ENCODE results near the gene ETV6. TPM values are rescaled to one million over a fixed set of nuclear protein-coding genes. Genes with fewer than 3 reads are reported as not detected.

ETV6 gene
- total and polyA plus RNA-seq, 2 experiments from 2014 or later, result 9.1 to 11.9 TPM

- Histone ChIP-seq H3K27me3 (no peaks in the 10 kb centered on the region), H3K36me3 (no peaks in the 10 kb centered on the region), H3K4me3 (no peak overlapping the region), H3K27ac (peak overlapping the region; percentile 85), H3K4me1 (ENCODE audit: low read depth) (peaks cover 46% of the 10 kb centered on the region), H3K9me3 (ENCODE audit: low read depth) (no peaks in the 10 kb centered on the region)
- no peak for DNase-seq (ENCODE audit: low read depth in 1 of 2, low spot score in 1 of 2)
- TF ChIP-seq, protein P1, sequence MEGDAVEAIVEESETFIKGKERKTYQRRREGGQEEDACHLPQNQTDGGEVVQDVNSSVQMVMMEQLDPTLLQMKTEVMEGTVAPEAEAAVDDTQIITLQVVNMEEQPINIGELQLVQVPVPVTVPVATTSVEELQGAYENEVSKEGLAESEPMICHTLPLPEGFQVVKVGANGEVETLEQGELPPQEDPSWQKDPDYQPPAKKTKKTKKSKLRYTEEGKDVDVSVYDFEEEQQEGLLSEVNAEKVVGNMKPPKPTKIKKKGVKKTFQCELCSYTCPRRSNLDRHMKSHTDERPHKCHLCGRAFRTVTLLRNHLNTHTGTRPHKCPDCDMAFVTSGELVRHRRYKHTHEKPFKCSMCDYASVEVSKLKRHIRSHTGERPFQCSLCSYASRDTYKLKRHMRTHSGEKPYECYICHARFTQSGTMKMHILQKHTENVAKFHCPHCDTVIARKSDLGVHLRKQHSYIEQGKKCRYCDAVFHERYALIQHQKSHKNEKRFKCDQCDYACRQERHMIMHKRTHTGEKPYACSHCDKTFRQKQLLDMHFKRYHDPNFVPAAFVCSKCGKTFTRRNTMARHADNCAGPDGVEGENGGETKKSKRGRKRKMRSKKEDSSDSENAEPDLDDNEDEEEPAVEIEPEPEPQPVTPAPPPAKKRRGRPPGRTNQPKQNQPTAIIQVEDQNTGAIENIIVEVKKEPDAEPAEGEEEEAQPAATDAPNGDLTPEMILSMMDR (IDR thresholded peaks at IDR 0.05; ENCODE audit: low read depth, low read length), result no peak
These were observed 12.9 kb downstream of the ETV6 start for GRCh38 chr12:11662369-11662768.

DNA sequence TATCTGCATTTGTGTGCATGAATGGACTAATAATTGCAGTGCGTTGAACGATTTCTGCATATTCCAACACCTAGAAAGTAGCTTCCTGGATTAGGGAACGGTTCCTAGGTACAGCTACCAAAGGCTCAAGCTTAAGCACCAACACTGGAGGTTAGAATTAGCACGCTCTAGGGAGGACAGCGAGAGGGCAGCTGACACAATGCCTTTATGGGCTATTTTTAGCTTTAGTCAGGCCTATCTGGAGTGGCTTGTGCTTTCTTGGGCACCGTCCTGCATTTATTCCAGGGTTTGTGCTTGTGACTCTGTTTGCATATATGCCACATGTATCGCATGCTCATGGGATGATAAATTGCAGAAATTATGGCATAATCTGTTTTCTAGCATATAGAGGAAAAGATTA, 13.7 kb downstream of the ETV6 start:
- no peaks in the 10 kb centered on the region for H3K27me3 ChIP-seq
- H3K36me3 ChIP-seq, result no peaks in the 10 kb centered on the region
- H3K9me3 ChIP-seq (ENCODE audit: low read depth), result no peaks in the 10 kb centered on the region
- peak overlapping the region; percentile 85 for H3K27ac ChIP-seq
- TF ChIP-seq, protein P1 (IDR thresholded peaks at IDR 0.05; ENCODE audit: low read depth, low read length), result no peak
- peak in 1 of 2 donors; percentile 86 for DNase-seq (ENCODE audit: low read depth in 1 of 2, low spot score in 1 of 2)
- peaks cover 46% of the 10 kb centered on the region for H3K4me1 ChIP-seq (ENCODE audit: low read depth)
- H3K4me3 ChIP-seq, result no peak overlapping the region

GRCh38 chr12:11664101-11664500, 14.6 kb downstream of the ETV6 start:
- H3K9me3 ChIP-seq (ENCODE audit: low read depth), result no peaks in the 10 kb centered on the region
- H3K27ac ChIP-seq, result peak overlapping the region; percentile 85
- H3K27me3 ChIP-seq, result no peaks in the 10 kb centered on the region
- no peaks in the 10 kb centered on the region for H3K36me3 ChIP-seq
- no peak overlapping the region for H3K4me3 ChIP-seq
- peaks cover 40% of the 10 kb centered on the region for H3K4me1 ChIP-seq (ENCODE audit: low read depth)
- TF ChIP-seq, protein P1 (IDR thresholded peaks at IDR 0.05; ENCODE audit: low read depth, low read length), result no peak
- no peak for DNase-seq (ENCODE audit: low read depth in 1 of 2, low spot score in 1 of 2)

DNA sequence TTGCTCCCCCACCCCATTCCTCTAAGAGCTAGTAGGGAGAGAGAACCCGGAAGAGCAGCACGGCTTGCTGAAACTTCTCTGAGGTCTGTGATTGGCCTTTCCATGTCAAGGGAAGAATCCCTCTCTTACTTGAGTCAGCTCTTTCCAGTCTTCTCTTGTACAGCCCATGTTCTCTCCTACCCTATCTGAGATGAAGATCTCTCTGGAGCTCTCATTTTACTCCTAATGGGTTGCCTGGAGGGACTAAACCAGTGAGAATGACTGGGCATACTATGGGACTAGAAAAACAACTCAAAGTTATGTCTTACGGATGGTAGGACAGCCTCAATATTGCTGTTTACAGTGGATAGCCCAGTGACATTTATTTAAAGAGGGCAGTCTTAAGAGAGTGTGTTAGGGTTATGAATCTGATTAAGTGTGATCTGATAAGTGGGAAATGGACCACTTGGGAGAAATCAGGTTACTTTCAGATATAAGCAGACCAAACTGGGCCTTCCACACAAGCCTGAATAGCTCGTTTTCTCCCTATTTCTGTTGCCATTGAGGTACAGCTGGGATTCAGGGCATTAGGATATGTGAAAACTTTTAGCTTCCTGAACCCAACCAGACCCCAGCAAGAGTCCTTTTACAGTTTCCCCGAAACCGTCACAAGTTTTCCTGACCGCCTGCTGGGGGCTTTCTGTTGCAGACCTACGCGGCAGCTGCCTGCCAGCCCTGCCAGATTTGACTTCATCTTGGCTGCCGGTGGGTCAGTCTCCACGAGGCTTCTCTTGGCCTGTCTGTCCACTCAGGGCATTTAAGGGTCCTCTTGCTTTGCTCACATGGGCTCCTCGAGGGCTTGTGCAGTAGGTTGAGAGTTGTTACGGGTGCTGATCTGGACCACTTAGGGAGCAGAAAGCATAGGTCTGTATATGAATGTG, 16.9 kb downstream of the ETV6 start:
- Histone ChIP-seq H3K27me3 (no peaks in the 10 kb centered on the region), H3K4me3 (no peak overlapping the region), H3K36me3 (no peaks in the 10 kb centered on the region), H3K9me3 (ENCODE audit: low read depth) (no peaks in the 10 kb centered on the region), H3K4me1 (ENCODE audit: low read depth) (peaks cover 35% of the 10 kb centered on the region), H3K27ac (no peak overlapping the region)
- TF ChIP-seq, protein P1 (IDR thresholded peaks at IDR 0.05; ENCODE audit: low read depth, low read length), result no peak
- DNase-seq (ENCODE audit: low read depth in 1 of 2, low spot score in 1 of 2), result no peak

- H3K36me3 ChIP-seq, result no peaks in the 10 kb centered on the region
- H3K4me1 ChIP-seq (ENCODE audit: low read depth), result peaks cover 33% of the 10 kb centered on the region
- TF ChIP-seq, protein P1 (IDR thresholded peaks at IDR 0.05; ENCODE audit: low read depth, low read length), result no peak
- H3K9me3 ChIP-seq (ENCODE audit: low read depth), result no peaks in the 10 kb centered on the region
- no peak for DNase-seq (ENCODE audit: low read depth in 1 of 2, low spot score in 1 of 2)
- H3K4me3 ChIP-seq, result no peak overlapping the region
- H3K27ac ChIP-seq, result no peak overlapping the region
- H3K27me3 ChIP-seq, result no peaks in the 10 kb centered on the region
These were observed 17.7 kb downstream of the ETV6 start for GRCh38 chr12:11667171-11667570.

Data from cardiac muscle cell (in vitro differentiated cells and primary cell).